NCI-H128 (cell line): ENCODE results near the gene PRORP.
"Not testable (repeated sequence)": the region's sequence is repeated elsewhere in the genome, so short reads cannot be mapped to it uniquely, and the experiment has no call there.

Experiments used
- DNase-seq: peaks from one replicate; lab custom pipeline; 2025; ENCODE audit not compliant: unreplicated experiment; lab: John Stamatoyannopoulos, UW

Gene PRORP

GRCh38 chr14:35121887-35122695, at the start of gene PRORP, which contains the start of gene PPP2R3C:
TSS of gene PRORP (plus strand) at chr14:35122552. CDS start at chr14:35123246, 694 bp downstream.
TSS of gene PPP2R3C (minus strand) at chr14:35121990. CDS start at chr14:35121959, 31 bp downstream.
- DNase-seq, result peak; percentile 78

DNA sequence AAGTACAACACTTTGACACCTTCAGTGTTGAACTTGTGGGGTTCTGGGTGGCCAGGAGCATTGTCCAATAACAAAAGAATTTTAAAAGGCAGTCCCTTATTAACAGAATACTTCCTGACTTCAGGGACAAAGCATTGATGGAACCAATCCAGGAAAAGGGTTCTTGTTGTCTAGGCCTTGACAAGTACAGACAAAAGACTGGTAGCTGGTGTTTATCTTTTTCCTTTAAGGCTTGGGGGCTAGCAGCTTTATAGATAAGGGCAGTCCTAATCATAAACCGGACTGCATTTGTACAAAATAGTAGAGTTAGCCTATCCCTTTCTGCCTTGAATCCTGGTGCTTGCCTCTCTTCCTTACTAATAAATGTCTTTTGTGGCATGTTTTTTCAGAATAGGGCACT, 48.9 kb upstream of the PRORP start:
- no peak for DNase-seq

GRCh38 chr14:35078082-35078481, 44.3 kb upstream of the PRORP start:
- DNase-seq, result no peak

- DNase-seq, result no peak
Observed at GRCh38 chr14:35079742-35080141, 42.6 kb upstream of the PRORP start.

GRCh38 chr14:35083530-35084150, 38.7 kb upstream of the PRORP start:
- no peak for DNase-seq

DNA sequence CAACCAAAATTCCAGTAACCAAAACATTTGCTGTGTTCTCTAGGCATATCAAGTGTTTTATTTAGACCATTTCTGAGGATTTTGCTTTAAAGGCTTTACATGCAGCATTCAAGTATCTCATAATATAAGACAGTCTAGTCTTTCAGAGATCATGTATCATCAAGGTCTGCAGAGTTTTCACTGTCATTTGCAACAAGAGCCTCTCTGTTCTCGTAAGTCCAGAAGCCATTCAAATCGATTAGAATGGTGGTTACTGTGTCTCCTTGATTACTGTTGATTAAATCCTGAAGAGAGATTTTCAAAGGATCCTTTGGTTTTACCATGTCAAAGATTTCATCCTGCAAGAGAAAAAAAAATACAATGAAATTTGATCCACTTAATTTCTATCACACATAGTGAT, 36.9 kb upstream of the PRORP start:
- DNase-seq, result no peak

DNA sequence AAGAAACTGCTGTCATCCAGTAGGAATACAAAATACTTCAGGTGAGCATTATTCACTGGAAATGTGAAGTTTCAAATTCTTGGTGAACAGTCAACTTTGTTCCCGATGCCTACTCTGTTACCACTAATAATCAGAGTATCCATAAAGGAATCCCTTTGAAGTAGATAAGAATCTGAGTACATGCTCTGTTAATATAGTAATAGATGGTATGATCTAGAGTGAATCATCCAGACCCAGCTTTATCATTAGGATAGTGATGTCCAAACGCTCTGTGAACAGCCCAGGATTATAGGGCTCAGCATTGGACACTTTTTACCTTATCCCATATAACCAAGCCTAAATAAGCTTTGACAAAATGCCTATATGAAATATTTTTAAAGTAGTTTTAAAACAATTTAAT, 33.8 kb upstream of the PRORP start:
- DNase-seq, result no peak

DNA sequence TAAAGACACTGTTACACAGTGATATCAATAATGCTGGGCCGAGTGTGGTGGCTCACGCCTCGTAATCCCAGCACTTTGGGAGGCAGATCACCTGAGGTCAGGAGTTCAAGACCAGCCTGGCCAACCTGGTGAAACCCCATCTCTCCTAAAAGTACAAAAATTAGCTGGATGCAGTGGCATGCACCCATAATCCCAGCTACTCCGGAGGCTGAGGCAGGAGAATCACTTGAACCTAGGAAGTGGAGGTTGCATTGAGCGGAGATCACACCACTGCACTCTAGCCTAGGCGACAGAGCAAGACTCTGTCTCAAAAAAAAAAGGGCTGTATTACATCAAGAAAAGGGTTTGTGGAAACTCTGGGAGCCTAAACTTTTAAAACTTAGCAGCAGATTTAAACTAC, 27.7 kb upstream of the PRORP start:
- DNase-seq, result not testable (repeated sequence)

GRCh38 chr14:35107866-35108265, 14.5 kb upstream of the PRORP start:
- DNase-seq, result no peak

- DNase-seq, result no peak
Observed at GRCh38 chr14:35112641-35113040, 9.7 kb upstream of the PRORP start.

DNA sequence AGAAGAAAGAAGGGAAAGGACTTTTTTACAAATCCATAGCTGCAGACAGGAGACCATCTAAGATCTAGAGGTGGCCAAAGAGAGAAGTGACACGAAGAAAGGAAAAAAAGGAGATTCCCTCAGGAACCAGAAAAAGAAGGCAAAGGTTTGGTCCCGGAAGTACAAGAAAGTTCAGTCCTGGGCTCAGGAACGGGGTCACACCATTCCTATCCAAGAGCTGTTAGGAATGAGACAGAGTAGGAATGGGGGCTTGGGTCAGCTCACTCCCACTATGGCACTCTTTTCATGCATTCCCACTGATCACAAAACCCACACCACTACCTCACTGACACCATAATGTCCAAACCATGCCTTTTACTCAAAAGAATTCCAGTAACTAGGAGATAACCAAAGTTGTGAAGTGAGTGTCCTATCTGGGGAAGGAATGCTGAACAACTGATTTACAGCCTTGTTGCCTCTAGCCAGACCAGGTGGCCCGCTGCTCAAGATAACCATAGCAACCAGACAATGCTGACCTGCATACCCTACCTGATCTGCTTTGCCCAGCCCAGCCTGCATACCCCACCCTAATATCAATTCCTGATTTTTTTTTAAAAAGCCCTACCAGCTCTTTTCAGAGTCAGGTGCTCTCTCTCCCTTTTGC, 8.9 kb upstream of the PRORP start:
- no peak for DNase-seq

DNA sequence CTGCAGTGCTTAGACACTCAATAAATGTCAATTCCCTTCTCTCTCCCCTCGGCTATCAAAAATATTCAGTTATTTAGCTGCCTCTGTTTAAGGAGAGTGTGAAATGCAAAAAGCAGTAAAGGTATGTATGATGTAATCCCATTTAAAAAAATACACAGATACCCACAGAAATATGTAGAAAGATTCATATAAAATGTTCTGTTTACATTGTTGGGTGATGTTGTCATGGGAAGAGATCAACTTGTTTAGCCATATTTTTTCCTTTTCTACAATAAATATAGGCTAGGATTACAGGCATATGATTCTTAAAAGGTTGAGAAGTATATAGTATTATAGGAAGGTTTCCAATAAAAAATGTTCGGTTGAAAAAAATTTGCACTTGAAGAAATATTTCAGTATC, 8.3 kb upstream of the PRORP start:
- DNase-seq, result no peak

- DNase-seq, result no peak
Observed at GRCh38 chr14:35116242-35116641, 6.1 kb upstream of the PRORP start.

GRCh38 chr14:35117112-35117511, 5.2 kb upstream of the PRORP start:
- DNase-seq, result no peak

- no peak for DNase-seq
Observed at GRCh38 chr14:35121026-35121886, 1.1 kb upstream of the PRORP start.

DNA sequence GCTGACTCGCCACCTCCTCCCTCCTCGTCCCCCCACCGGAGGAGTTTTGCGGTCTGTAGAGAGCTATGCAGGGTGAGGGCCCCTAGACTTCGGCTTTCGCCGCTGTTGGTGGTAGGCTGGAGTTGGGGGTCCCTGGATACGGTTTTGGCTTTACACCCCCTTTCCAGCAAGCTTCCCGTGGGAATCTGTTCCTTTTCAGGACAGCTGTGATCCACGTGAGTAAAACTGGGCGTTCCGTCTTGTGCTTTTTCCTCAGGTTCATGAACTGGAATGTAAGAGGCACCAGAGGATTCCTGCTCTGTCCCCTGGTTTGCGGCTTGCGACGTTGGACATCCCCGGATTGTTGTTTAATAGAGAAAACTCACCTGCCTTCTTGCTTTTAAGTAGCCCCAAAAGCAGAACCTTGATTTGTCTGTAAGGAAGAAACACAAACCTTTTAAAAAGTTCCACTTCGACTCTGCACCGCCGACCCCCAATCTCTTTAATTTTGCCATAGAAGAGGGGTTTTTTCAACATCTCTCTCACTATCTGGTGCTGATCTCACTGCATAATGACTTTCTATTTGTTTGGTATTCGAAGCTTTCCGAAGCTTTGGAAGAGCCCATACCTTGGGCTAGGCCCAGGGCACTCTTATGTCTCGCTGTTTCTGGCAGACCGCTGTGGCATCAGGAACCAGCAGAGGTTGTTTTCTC, 490 bp downstream of the PRORP start:
- no peak for DNase-seq

- DNase-seq, result no peak
Observed at GRCh38 chr14:35123388-35123703, 994 bp downstream of the PRORP start.

- DNase-seq, result no peak
Observed at GRCh38 chr14:35124127-35124526, 1.8 kb downstream of the PRORP start.

- DNase-seq, result no peak
Observed at GRCh38 chr14:35133542-35134328, 11.4 kb downstream of the PRORP start.
